ENCODE data around the gene TRIM38. TPM values are rescaled to one million over a fixed set of nuclear protein-coding genes. Genes with fewer than 3 reads are reported as not detected.

The TRIM38 gene
- total and polyA plus RNA-seq, 4 donors, result 7.2 to 18.0 (median 10.1) TPM

DNA sequence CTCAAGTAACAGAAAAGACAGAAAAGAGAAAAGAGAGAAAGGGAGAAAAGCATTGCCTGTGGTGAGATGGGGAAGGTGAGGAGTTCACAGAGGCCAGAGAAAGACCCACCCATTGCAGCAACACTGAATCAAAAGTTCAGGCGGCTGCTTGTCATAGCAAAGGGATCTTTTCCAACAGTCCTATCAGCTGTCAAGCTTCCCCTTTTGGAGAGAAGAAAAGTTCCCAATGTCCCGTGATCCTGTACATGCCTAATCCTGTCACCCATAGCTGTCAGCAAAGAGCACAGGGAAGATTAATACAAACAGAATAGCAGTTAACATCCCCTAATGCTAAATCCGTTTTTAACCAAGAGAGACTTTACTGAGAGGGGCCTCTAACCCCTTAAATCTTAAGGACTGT is 8.9 kb upstream of the TRIM38 start:
- no peaks in the 10 kb centered on the region for H3K27me3 ChIP-seq (ENCODE audit: control insufficient read depth in 3 of 3, insufficient read depth in 3 of 3, low read length in 2 of 3)
- H3K36me3 ChIP-seq (ENCODE audit: control insufficient read depth in 4 of 4, insufficient read depth in 4 of 4, low read length in 4 of 4), result no peaks in the 10 kb centered on the region
- ATAC-seq (ENCODE audit: insufficient read depth, low FRiP score), result no peak
- no peak for DNase-seq
- peaks cover 0 to 1% (median 0%) of the 10 kb centered on the region in 4 donors for H3K9me3 ChIP-seq (ENCODE audit: control insufficient read depth in 4 of 4, insufficient read depth in 3 of 4, low read length in 3 of 4)
- H3K4me3 ChIP-seq, result no peak overlapping the region
- H3K27ac ChIP-seq (ENCODE audit: low read depth in 1 of 2, low read length in 1 of 2), result no peak overlapping the region
- TF ChIP-seq, protein P1, sequence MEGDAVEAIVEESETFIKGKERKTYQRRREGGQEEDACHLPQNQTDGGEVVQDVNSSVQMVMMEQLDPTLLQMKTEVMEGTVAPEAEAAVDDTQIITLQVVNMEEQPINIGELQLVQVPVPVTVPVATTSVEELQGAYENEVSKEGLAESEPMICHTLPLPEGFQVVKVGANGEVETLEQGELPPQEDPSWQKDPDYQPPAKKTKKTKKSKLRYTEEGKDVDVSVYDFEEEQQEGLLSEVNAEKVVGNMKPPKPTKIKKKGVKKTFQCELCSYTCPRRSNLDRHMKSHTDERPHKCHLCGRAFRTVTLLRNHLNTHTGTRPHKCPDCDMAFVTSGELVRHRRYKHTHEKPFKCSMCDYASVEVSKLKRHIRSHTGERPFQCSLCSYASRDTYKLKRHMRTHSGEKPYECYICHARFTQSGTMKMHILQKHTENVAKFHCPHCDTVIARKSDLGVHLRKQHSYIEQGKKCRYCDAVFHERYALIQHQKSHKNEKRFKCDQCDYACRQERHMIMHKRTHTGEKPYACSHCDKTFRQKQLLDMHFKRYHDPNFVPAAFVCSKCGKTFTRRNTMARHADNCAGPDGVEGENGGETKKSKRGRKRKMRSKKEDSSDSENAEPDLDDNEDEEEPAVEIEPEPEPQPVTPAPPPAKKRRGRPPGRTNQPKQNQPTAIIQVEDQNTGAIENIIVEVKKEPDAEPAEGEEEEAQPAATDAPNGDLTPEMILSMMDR (IDR thresholded peaks at IDR 0.05; ENCODE audit: control extremely low read depth, extremely low read depth), result no peak
- no peaks in the 10 kb centered on the region for H3K4me1 ChIP-seq (ENCODE audit: control insufficient read depth in 5 of 5, insufficient read depth in 5 of 5, low read length in 5 of 5)
- H3K9ac ChIP-seq (ENCODE audit: insufficient read depth in 1 of 2, low read length in 2 of 2), result no peak overlapping the region
- WGBS, 2 donors, result 80 to 86% methylated on average over 3 of the region's 3 CpGs

DNA sequence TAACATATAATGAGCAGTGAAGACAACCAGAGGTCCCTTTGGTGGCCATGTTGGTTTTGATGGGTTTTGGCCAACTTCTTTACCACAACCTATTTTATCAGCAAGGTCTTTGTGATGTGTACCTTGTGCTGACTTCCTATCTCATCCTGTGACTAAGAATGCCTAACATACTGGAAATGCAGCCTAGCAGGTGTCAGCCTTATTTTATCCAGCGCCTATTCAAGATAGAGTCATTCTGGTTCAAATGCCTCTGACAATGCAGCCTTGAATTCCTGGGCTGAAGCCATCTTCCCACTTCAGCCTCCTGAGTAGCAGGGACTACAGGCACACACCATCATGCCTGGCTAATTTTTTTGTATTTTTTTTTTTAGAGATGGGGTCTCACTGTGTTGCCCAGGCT is 7.8 kb upstream of the TRIM38 start:
- no peak overlapping the region for H3K27ac ChIP-seq (ENCODE audit: low read depth in 1 of 2, low read length in 1 of 2)
- no peak for DNase-seq
- H3K9me3 ChIP-seq (ENCODE audit: control insufficient read depth in 4 of 4, insufficient read depth in 3 of 4, low read length in 3 of 4), result peaks cover 0 to 3% (median under 1%) of the 10 kb centered on the region in 4 donors
- no peak overlapping the region for H3K9ac ChIP-seq (ENCODE audit: insufficient read depth in 1 of 2, low read length in 2 of 2)
- 0 to 73% methylated on average over 1 of the region's 1 CpG for WGBS, 2 donors
- TF ChIP-seq, protein P1 (IDR thresholded peaks at IDR 0.05; ENCODE audit: control extremely low read depth, extremely low read depth), result no peak
- no peaks in the 10 kb centered on the region for H3K4me1 ChIP-seq (ENCODE audit: control insufficient read depth in 5 of 5, insufficient read depth in 5 of 5, low read length in 5 of 5)
- no peaks in the 10 kb centered on the region for H3K27me3 ChIP-seq (ENCODE audit: control insufficient read depth in 3 of 3, insufficient read depth in 3 of 3, low read length in 2 of 3)
- no peak for ATAC-seq (ENCODE audit: insufficient read depth, low FRiP score)
- no peaks in the 10 kb centered on the region for H3K36me3 ChIP-seq (ENCODE audit: control insufficient read depth in 4 of 4, insufficient read depth in 4 of 4, low read length in 4 of 4)
- no peak overlapping the region for H3K4me3 ChIP-seq

DNA sequence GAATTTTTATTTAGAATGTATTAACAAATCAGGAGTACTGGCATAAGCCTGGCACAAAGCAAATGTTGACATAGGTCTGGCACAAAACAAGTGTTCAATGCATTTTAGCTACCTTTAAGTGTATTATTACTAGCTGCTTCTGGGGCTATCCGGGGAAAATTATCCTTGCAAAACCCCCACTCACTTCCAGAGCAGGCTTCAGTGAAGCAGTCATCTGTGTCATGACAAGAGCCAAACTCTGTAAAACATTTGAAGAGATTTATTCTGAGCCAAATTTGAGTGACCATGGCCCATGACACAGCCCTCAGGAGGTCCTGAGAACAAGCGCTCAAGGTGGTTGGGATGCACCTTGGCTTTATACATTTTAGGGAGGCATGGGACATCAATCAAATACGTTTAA is 6.4 kb upstream of the TRIM38 start:
- DNase-seq (no peak), ATAC-seq (ENCODE audit: insufficient read depth, low FRiP score) (no peak)
- WGBS, 2 donors, result 80 to 84% methylated on average over 3 of the region's 3 CpGs
- Histone ChIP-seq H3K27me3 (ENCODE audit: control insufficient read depth in 3 of 3, insufficient read depth in 3 of 3, low read length in 2 of 3) (no peaks in the 10 kb centered on the region), H3K4me3 (no peak overlapping the region), H3K9me3 (ENCODE audit: control insufficient read depth in 4 of 4, insufficient read depth in 3 of 4, low read length in 3 of 4) (peaks cover 0 to 3% (median under 1%) of the 10 kb centered on the region in 4 donors), H3K27ac (ENCODE audit: low read depth in 1 of 2, low read length in 1 of 2) (no peak overlapping the region), H3K4me1 (ENCODE audit: control insufficient read depth in 5 of 5, insufficient read depth in 5 of 5, low read length in 5 of 5) (no peaks in the 10 kb centered on the region), H3K9ac (ENCODE audit: insufficient read depth in 1 of 2, low read length in 2 of 2) (no peak overlapping the region), H3K36me3 (ENCODE audit: control insufficient read depth in 4 of 4, insufficient read depth in 4 of 4, low read length in 4 of 4) (no peaks in the 10 kb centered on the region)
- TF ChIP-seq, protein P1 (IDR thresholded peaks at IDR 0.05; ENCODE audit: control extremely low read depth, extremely low read depth), result no peak

DNA sequence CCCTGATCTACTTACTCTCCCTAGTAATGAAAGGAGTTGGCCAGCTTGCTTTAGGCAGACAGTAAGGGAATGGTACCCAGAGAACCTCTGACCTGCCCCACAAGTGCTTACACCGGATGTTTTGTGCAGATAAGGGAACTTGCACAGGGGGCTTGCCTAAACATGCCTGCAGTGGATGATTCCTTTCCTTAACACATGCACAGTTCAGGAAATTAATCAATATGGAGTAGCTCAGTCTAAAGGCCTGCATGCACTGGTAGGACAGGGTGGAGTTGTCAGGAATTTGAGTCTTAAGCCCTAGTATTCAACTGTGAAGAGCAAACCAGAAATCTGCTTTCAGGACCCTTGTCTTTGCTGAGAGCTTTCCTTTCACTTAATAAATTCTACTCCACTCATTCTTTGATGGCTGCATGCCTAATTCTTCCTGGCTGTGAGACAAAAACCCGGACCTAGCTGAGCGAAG is 3.9 kb upstream of the TRIM38 start:
- TF ChIP-seq, protein P1 (IDR thresholded peaks at IDR 0.05; ENCODE audit: control extremely low read depth, extremely low read depth), result no peak
- Histone ChIP-seq H3K4me1 (ENCODE audit: control insufficient read depth in 5 of 5, insufficient read depth in 5 of 5, low read length in 5 of 5) (peaks cover 0 to 8% (median 2%) of the 10 kb centered on the region in 5 donors), H3K27me3 (ENCODE audit: control insufficient read depth in 3 of 3, insufficient read depth in 3 of 3, low read length in 2 of 3) (no peaks in the 10 kb centered on the region), H3K9ac (ENCODE audit: insufficient read depth in 1 of 2, low read length in 2 of 2) (no peak overlapping the region), H3K4me3 (no peak overlapping the region), H3K27ac (ENCODE audit: low read depth in 1 of 2, low read length in 1 of 2) (no peak overlapping the region), H3K36me3 (ENCODE audit: control insufficient read depth in 4 of 4, insufficient read depth in 4 of 4, low read length in 4 of 4) (no peaks in the 10 kb centered on the region), H3K9me3 (ENCODE audit: control insufficient read depth in 4 of 4, insufficient read depth in 3 of 4, low read length in 3 of 4) (peaks cover 0 to 3% (median under 1%) of the 10 kb centered on the region in 4 donors)
- peak in 2 of 3 donors; percentile 33 to 64 for DNase-seq
- no peak for ATAC-seq (ENCODE audit: insufficient read depth, low FRiP score)
- WGBS, 2 donors, result 69 to 73% methylated on average over 3 of the region's 3 CpGs
